Panc1 (cell line): Measurements from ENCODE around the gene GSTO2.

Source experiments
- CTCF ChIP-seq: fragments of 450-650 bp; IDR thresholded peaks from 2 replicates; pipeline ENCODE4 v1.5.1; 2017; ENCODE audit warnings: mild to moderate bottlenecking
- POLR2AphosphoS5 ChIP-seq: IDR thresholded peaks from 2 replicates; pipeline ENCODE4 v1.6.1; 2012; ENCODE audit warnings: mild to moderate bottlenecking, low read depth, low read length, moderate library complexity

GRCh38 chr10:104258209-104258608 is 10.8 kb upstream of the GSTO2 start:
- no peak for TF ChIP-seq CTCF
- no peak for TF ChIP-seq POLR2AphosphoS5
